ENCODE measurements around the gene CMIP. TPM values are rescaled to one million over a fixed set of nuclear protein-coding genes. Genes with fewer than 3 reads are reported as not detected.
"Not testable (repeated sequence)": the region's sequence is repeated elsewhere in the genome, so short reads cannot be mapped to it uniquely, and the experiment has no call there.

Gene CMIP
- total and polyA plus RNA-seq, 7 donors: 1.4 to 8.9 (median 4.1) TPM

- 83 to 84% (median 84%) methylated on average over 8 of the region's 8 CpGs for WGBS, 3 donors
- intact Hi-C loops (cut with DNase I): loop anchor here in 1 of 2 donors (5.0 to 10.0 kb wide), 3 partner anchors 532 to 735 kb away; partner anchors contain the start of genes ATMIN, CENPN and CMC2
These were observed 294.9 kb downstream of the CMIP start for GRCh38 chr16:81739503-81739902.

GRCh38 chr16:81740169-81740568 is 295.6 kb downstream of the CMIP start:
- intact Hi-C loops (cut with DNase I): no loop called here
- 71 to 75% (median 75%) methylated on average over 8 of the region's 8 CpGs for WGBS, 3 donors

More at GRCh38 chr16:81739503-81739902, 294.9 kb downstream of the CMIP start:
- ATAC-seq: no peak
- no peak for DNase-seq
- Histone ChIP-seq H3K4me1 (no peaks in the 10 kb centered on the region), H3K36me3 (ENCODE audit: insufficient read depth in 1 of 2, low read depth in 1 of 2) (no peaks in the 10 kb centered on the region), H3K27me3 (ENCODE audit: insufficient read depth in 3 of 3, low read length in 2 of 3) (no peaks in the 10 kb centered on the region), H3K27ac (no peak overlapping the region), H3K9me3 (no peaks in the 10 kb centered on the region), H3K4me3 (no peak overlapping the region)
- TF ChIP-seq CTCF (IDR thresholded peaks at IDR 0.05): no peak

GRCh38 chr16:81741430-81741770 is 296.8 kb downstream of the CMIP start:
- H3K27me3 ChIP-seq (ENCODE audit: insufficient read depth in 3 of 3, low read length in 2 of 3); H3K4me3 ChIP-seq; ATAC-seq; H3K9me3 ChIP-seq; H3K36me3 ChIP-seq (ENCODE audit: insufficient read depth in 1 of 2, low read depth in 1 of 2); DNase-seq; H3K27ac ChIP-seq; intact Hi-C loops (cut with DNase I); H3K4me1 ChIP-seq: not testable (repeated sequence)
- 84 to 89% (median 85%) methylated on average over 6 of the region's 6 CpGs for WGBS, 3 donors

More at GRCh38 chr16:81740169-81740568, 295.6 kb downstream of the CMIP start:
- TF ChIP-seq CTCF (IDR thresholded peaks at IDR 0.05): no peak
- ATAC-seq (no peak), DNase-seq (no peak)
- no peaks in the 10 kb centered on the region for H3K27me3 ChIP-seq (ENCODE audit: insufficient read depth in 3 of 3, low read length in 2 of 3)
- no peaks in the 10 kb centered on the region for H3K4me1 ChIP-seq
- no peaks in the 10 kb centered on the region for H3K36me3 ChIP-seq (ENCODE audit: insufficient read depth in 1 of 2, low read depth in 1 of 2)
- H3K27ac ChIP-seq: no peak overlapping the region
- no peaks in the 10 kb centered on the region for H3K9me3 ChIP-seq
- no peak overlapping the region for H3K4me3 ChIP-seq

GRCh38 chr16:81744385-81744784 is 299.8 kb downstream of the CMIP start:
- H3K27me3 ChIP-seq (ENCODE audit: insufficient read depth in 3 of 3, low read length in 2 of 3): peaks cover 0 to 4% (median 0%) of the 10 kb centered on the region in 3 donors
- no peak overlapping the region for H3K4me3 ChIP-seq
- no peaks in the 10 kb centered on the region for H3K9me3 ChIP-seq
- TF ChIP-seq CTCF (IDR thresholded peaks at IDR 0.05): no peak
- WGBS, 3 donors: 62 to 84% (median 84%) methylated on average over 4 of the region's 4 CpGs
- no peak overlapping the region for H3K27ac ChIP-seq
- intact Hi-C loops (cut with DNase I): no loop called here
- H3K4me1 ChIP-seq: no peaks in the 10 kb centered on the region
- H3K36me3 ChIP-seq (ENCODE audit: insufficient read depth in 1 of 2, low read depth in 1 of 2): no peaks in the 10 kb centered on the region
- DNase-seq (no peak), ATAC-seq (no peak)

- ATAC-seq: no peak
- TF ChIP-seq CTCF (IDR thresholded peaks at IDR 0.05): no peak
- H3K27me3 ChIP-seq (ENCODE audit: insufficient read depth in 3 of 3, low read length in 2 of 3): peaks cover 0 to 4% (median 0%) of the 10 kb centered on the region in 3 donors
- no peak overlapping the region for H3K4me3 ChIP-seq
- no peak for DNase-seq
- 84 to 92% (median 90%) methylated on average over 4 of the region's 4 CpGs for whole genome bisulfite sequencing, 3 donors
- no peak overlapping the region for H3K27ac ChIP-seq
- no peaks in the 10 kb centered on the region for H3K4me1 ChIP-seq
- no peaks in the 10 kb centered on the region for H3K9me3 ChIP-seq
- intact Hi-C loops (cut with DNase I): no loop called here
- no peaks in the 10 kb centered on the region for H3K36me3 ChIP-seq (ENCODE audit: insufficient read depth in 1 of 2, low read depth in 1 of 2)
These were observed 300.3 kb downstream of the CMIP start for GRCh38 chr16:81744911-81745310.
